Fibroblast of skin of back (primary cell): ENCODE data around the gene MBLAC2. TPM values are rescaled to one million over a fixed set of nuclear protein-coding genes. Genes with fewer than 3 reads are reported as not detected.

Source experiments
- DNase-seq: peaks from one replicate; pipeline ENCODE4 v3.0.0-alpha.2; 2013
- polyA plus RNA-seq, 2 experiments: library from polyadenylated mRNA; unstranded; fragments of 120-200 nt; gene quantifications; one replicate each; pipeline ENCODE4 v1.2.1, GENCODE V29; 2013; ENCODE audit not compliant: insufficient read length in 2 of 2

MBLAC2 gene
- 2.7 TPM for polyA plus RNA-seq (2013, experiment 1 of 2; ENCODE audit: insufficient read length)
- 4.1 TPM for polyA plus RNA-seq (2013, experiment 2 of 2; ENCODE audit: insufficient read length)

DNA sequence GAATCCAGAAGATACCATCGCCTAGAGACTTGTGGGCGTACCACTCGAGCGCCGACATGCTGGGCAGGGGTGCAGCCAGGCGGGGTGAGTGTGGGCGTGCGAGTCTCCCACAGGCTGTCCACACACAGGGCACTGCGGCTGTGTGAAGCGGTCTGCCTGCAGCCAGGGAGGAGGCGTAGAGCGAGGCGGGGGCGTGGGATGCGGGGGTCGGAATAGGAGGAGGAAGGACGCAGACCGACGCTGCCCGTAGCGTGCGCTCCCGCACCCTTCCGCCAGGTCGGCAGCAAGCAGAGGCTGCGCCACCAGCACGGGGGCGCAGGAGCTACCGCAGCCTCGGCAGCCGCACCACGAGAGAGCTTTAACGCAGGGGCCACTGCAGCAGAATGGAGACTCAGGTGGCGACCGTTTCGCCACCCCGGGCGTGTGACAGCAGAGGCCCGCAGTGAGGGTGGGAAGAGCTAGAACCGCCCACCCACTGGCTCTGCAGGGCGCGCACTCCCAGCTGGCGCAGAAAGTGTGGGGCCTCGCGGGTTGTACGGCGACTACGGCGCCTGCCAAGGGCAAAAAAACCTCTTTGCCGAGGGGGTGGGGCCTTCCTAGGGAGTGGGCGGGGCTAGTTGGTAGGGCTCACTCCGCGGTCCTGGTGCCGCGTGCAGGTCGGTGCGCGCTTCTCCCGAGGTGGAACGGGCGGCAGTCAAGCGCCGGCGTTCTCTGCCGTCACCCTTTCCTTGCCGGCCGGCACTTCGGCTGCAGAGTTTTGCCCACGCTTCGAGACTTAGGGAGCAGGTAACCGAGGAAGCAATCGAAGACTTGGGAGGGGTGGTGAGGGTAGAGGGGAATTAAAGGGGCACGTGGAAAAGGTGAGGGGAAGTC is at the start of gene MBLAC2, which contains the start of gene POLR3G:
Gene MBLAC2 (minus strand): TSS at position 537 of the 873 bp plus-strand sequence. CDS start 479 bp downstream, at position 58.
Gene POLR3G (plus strand): TSS at position 630 of the 873 bp plus-strand sequence. CDS start 10,704 bp downstream, outside the sequence.
- DNase-seq, result peak; percentile 89

DNA sequence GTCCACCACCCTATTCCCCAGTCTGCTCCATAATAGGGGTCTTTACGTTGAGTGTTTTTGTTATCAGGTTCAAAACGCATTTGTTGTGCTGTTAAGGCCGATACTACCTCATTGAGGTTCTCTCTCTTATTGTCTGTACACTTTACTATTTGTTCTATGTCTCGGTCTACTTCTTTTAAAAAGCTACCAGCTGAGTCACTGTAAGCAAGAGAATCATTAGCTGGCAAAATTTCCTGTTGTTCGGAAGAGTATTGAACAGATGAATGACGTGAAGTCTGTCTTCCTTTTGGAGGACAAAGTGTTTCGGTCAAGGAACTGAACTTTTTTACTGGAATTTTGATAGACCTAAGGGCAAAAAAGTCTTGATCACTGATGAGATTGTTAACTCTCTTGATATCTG is 44.5 kb upstream of the MBLAC2 start:
- DNase-seq, result no peak

DNA sequence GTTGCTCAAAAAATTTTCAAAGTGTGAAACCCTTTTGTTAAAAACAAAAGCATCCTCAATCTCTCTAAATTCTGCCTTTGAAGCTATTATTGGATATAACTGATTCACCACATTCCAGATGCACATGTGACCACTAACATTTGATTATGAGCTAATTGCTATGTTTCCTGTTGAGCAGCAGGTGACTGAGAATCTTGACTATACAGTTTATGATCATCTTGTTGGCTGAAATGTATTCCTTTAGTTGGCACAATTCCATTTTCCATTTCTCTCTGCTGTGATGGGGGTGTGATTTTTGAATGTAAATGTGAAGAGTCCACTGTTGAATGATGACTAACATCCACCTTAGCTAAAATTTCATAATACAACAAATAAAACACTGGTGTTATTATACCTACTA is 44.1 kb upstream of the MBLAC2 start:
- DNase-seq, result no peak

DNA sequence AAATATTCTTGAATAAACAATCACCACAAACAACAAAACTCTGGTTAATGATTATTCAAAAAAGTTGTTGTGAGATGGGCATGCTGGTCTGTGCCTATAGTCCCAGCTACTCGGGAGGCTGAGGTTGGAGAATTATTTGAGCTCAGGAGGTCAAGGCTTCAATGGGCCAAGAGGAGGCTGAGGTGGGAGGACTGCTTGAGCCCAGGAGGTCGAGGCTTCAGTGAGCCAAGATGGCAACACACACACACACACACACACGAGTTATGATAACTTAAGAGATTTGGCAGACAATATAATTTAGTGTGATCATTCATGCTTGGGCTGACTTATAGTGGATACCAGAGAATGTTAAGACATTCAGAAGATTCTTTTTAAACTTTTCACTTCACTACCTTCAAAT is 39.9 kb upstream of the MBLAC2 start:
- no peak for DNase-seq

DNA sequence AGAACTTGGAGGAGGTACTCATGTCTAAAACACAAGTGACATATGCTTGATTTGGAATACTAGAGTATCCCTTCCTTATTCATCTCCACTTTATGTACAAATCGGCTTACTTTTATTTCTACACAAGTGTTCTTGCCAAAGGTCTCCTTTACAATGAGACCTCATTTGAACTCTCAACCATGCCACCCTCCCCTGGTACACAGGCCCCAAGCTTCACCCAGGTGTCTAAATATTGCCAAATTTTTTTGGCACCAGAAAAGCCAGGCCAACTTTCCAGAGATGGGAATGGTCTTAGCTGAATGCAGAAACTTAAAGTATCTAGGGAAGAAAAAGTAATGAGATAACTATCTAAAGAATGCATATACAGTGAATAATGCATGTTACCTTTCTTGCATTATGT is 35.9 kb upstream of the MBLAC2 start:
- DNase-seq, result no peak

DNA sequence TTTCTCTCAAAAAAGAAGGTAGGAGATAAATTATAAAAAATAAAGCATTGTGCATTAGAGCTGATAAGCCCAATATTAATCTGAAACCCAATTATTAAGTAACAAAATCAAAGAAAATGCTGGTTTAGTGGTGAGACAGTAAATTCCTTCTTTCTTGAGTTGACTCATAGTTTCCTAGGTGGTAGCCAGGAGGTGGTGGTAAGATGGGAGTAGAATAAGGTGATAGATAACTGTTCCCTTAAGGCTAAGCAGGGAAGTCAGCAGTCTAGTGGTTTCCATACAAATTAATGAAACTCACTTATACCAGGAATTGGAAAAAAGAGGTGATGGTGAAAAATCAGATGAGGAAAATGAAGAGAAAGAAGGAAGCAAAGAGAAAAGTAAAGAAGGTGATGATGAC is 31.6 kb upstream of the MBLAC2 start:
- no peak for DNase-seq

DNA sequence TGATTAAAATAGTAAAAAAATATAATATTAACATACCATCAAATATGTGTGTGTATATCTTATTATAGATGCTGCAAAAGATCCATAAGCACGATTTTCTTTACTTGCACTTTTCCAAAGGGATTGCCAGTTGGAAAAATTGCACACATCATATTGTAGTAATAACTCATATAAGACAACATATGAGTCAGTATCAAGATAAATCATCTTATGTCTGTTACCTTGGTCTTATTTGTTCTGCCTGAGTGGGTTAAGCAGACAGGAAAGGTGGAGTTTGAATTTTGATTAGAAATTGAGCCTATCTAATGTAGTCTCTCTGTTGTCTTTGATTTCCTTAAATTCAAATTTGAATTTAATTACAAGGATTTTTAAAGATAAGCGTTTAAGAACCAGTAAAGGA is 30.2 kb upstream of the MBLAC2 start:
- no peak for DNase-seq

DNA sequence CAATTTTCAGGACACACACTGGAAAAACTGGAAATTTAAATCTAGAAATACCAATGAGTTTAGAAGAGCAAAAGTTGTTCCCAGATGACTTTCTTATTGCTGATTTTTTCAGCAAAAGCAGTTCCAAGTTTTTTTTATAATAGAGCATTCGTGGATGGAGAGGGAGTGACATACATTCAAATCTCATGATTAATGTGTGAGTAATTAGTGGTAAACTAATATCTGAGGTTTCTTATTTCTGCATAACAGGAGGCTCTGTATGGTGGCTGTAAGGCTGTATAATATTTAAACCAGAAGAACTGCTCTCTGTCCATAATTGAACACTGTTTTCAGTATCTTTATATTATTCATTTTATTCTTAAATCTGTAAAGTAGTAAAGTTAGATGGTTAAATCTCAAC is 29.0 kb upstream of the MBLAC2 start:
- DNase-seq, result no peak

DNA sequence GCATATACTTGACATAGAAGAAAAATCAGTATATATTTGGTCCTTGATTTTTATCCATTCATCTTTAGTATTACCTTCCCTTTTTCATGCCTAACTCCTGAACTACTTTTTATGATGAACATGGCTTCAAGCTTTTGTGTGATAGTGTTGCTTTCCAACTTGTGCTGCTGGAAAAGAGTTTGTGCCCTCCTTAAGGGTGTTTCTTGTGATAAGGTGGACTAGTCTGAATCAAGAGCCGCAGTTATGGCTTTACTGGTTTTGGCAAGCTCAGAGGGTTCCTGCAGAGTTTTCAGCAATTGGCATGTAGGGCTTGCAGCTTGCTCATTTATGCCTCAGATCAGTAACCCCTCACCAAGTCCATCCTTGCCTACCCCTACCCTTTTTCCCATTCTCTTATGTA is 20.6 kb upstream of the MBLAC2 start:
- no peak for DNase-seq

DNA sequence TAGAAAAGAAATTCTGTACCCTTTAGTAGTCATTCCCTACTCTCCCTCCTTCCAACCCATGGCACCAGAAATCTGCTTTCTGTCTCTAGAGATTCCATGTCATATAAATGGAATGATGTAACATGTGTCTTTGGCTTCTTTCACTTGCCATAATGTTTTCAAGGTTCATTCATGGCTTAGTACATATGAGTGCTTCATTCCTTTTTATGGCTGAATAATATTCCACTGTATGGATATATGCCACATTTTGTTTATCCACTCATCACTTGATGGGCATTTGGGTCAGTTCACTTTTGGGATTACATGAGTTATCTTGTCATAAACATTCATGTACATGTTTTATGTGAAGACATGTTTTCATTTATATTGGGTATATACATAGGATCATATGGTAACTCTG is 19.5 kb upstream of the MBLAC2 start:
- DNase-seq, result no peak

DNA sequence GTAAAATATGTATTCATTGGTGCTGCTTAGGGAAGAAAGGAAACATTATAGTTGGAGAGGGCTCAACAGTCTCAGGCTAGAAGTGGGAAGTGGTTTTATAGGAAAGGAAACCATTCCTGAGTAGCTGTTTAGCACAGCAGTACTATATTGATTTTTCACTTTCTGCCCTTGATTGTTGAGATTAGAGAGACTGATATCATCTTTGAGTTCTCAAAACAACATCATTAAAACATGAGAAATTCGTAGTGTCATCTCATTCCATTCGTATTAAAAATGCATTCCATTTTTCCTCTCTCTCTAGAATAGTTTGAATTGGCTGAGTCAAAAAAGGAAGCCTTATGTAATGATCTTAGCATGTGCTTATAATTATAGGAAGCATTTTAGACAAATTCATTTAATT is 14.2 kb upstream of the MBLAC2 start:
- DNase-seq, result peak; percentile 78

DNA sequence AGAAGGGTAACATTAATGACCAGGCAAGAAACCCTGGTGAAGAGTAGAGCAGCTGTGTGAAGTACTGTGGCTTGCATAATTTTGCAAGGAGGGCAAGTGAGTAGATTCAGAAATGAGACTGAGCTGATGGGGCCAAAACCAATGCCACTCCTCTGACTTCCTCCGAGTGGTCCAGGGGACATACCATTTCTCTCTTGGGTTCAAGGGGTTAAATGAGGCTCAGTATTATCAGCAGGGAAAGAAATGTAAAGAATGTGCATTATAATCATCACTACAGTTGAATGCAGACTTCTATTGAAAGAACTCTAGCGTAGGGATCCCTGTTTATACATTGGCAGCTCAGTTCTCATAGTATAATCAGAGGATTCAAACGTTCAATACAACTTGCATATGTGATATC is 10.0 kb upstream of the MBLAC2 start:
- DNase-seq, result peak; percentile 24

DNA sequence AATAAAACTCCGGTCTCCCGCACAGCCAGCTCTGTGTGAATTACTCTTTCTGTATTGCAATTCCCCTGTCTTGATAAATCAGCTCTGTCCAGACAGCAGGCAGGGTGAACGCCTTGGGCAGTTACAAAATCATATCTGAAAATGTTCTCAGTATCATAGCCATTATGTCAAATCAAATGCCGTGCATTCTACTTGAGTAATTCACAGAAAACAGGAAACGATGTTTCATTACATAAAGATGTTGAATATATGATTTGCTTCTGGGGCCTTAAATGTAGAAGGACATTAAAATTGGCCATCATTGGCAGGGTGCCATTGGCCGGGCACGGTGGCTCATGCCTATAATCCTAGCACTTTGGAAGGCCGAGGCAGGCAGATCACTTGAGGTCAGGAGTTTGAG is 8.6 kb upstream of the MBLAC2 start:
- DNase-seq, result peak; percentile 20

DNA sequence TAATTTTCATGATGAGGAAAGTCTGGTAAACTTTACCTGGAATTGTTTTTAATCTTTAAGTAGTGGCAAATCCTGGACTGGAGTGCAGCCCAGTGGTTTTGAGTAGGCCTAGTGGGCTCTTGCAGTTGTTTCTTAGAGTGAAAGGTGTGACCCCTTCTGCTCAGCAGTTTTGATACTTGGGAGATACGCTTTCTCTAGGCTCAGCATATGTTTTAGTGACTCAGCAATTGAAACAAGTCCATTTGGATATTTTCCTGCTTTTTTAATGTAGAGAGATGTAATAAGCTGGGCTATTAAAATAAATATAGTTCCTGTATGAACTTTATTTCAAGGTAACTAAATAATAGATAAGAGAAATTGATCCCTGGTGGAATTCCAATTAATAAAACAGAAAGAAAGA is 6.1 kb upstream of the MBLAC2 start:
- no peak for DNase-seq

DNA sequence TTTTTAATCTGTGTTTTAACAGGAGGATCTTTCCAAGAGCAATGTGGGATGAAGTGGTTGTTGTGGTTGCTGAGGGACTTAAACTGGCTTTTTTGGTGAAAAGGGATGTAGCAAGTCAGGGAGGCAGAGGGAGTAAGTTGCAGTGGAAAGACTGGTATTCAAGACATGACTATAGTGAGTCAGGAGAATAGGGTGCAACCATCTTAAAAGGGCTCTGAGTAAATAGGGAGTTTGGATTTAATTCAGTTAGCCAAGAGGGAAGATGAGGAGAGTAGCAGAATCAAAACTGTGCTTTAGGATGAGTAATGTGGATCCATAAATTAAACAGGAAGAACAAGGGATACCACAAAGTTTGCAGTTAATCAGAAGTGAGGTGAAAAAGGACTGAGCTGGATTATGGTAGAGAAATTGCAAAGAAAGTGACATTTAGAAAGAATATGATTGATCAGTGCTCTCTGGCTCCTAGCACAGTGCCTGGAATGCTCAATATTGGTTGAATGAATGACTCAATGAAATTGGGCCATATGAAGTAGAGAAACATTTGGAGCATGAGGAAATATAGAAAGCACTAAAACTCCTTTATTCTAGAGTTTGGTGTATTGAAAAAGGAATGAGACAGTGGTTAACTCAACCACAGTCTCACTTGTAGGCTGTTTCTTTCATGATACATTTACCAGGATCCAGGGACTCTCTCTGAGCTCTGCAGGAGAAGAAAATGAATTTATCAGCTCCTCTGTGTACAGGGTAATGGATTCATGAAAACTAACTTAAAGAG is 5.2 kb upstream of the MBLAC2 start:
- DNase-seq, result no peak

DNA sequence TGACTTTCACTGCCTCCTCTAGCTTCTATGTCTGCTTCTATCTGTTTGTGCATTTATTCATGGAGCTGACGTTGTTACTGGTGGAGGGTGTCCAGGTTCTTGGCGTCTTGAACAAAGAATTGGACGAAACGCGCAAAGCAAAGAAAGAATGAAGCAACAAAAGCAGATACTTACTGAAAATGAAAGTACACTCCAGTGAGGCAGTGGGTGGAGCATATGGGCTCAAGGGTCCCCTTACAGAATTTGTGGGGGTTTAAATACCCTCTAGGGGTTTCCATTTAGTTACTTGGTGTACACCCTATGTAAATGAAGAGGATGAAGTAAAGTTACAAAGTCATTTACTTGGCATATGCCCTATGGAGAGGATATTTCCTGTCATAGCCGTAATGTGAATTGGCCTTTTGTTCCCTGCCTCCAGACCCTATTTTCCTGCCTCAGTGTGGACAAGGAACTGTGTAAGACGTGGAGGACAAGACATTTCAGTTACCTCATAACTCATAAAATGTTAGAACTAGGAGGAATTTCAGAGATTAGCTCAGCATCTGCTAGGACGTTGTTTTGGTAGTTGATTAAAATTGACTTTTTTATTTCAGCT is 3.1 kb upstream of the MBLAC2 start:
- no peak for DNase-seq

DNA sequence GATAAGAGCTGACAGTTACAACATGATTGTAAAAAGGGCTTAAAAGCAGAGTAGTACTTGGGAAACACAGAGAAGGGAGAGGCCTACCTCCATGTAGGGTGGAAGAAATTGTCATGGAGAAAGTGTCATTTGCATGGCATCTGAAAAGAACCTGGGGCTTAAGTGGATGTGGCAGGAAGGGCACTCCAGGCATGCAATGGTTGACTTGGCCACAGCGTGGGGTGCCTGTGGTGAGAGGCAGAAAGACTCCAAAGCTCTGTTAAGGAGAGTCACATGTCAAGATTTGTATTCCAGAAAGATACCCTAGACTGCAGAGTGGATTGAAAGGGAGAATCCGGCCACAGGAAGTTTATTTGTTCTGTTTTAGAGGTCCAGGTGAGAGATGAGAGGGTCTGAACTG is 2.5 kb upstream of the MBLAC2 start:
- peak; percentile 4 for DNase-seq

DNA sequence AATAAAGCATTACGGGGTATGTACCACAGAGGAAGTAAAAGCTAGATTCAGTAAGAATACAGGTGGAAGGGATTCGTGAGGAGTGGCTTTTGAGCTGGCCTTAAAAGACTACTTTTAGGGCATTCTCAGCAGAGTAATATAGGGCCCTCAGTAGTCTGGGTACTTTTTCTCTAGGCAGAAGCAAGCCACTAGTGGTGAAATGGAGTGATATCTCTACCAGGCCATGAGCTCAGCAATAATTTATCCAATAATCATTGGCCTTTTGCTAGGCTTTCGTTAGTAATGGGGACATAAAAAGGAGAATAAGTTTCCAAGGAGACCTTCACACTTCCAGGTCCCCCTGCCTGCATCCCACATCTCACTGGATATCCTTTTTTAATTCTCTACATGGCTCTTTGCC is 1.8 kb upstream of the MBLAC2 start:
- DNase-seq, result no peak

DNA sequence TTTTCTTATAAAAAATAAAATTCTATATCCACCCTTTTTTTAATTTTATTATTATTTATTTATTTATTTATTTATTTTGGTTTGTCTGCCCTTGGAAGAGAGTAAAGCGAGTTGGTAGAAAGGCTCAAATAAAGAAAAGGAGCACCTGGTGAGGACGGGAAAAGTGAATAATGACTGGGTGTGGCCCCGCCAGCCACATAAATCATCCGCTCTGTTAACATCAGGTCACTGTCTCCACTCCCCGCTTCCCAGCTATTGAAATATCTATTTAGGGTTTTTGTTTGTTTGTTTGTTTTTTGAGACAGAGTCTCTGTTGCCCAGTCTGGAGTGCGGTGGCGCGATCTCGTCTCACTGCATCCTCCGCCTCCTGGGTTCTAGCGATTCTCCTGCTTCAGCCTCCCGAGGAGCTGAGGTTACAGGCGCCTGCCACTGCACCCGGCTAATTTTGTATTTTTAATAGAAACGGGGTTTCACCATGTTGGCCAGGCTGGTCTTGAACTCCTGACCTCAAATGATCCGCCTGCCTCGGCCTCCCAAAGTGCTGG is 937 bp upstream of the MBLAC2 start:
- no peak for DNase-seq

DNA sequence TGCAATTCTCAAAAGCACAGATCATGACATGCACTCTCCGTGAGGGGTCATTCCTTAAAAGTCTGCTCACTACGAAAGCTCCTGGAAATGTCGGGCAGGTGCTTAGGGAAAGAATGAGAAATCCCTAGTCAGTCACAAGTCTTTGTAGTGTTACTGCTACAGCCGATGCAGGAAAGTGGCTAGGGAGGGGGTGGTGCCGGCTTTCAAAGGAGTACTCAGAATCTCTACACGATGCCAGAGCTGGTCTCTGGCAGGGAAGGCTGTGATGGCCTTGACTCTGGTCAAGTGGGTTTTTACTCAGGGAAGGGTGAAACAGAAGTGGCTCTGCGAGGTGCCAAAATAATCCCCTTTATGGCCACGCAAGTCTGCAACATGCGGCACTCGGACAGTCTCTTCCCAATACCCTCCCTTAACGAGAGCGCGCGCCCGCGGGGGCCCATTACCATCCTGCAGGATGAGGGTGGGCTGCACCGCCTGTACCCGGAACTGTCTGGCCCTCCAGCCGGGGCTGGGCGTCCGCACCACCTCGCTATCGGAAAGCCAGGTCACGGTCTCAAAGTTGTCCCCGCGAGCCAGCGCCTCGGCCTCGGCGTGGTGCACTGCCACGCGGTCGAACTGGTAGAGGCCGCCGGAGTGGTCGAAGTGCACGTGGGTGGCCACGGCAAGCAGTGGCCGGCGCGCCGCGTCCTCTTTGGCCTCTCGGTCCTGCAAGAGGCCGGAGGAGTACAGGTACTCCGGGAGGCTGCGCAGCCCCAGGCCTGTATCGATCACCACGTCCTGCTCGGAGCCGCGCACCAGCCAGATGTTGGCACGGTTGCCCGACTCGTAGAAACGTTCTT is 956 bp downstream of the MBLAC2 start:
- DNase-seq, result peak; percentile 33

DNA sequence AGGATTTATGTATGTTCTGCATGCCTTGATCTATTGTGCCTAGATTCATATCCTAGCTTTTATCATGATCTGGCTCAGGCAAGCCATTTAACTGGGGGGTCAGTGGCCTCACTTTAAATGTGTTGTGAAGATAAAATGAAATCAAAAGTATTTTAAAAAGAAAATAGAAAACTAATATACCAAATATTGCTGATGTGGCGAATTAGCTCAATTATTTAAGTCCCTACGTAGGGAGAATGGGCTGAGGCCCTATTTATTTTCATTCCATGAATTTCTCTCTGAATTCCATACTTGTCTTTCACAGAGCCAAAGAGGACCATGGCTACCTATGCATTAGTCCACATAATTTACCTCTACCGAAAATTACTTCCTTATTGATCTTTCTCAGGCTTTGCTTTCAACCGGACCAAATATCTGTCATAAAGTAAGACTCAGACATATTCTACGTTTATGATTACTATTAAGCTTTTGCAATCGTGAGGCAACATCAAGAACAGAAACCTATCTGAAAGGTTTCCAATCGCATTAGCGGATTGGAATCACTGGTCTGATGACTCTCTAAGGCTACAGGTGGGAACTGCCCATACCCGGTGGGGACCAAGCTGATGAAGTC is 1.7 kb downstream of the MBLAC2 start:
- no peak for DNase-seq
